Hair follicular keratinocyte (primary cell): ENCODE results near the gene SLC47A2. TPM values are rescaled to one million over a fixed set of nuclear protein-coding genes. Genes with fewer than 3 reads are reported as not detected.

Source experiments
- total RNA-seq: library from RNA; depleted of rRNA; stranded (reverse); fragments of >200 nt; gene quantifications from 2 replicates; pipeline ENCODE4 v1.2.3, GENCODE V29; 2015

SLC47A2 gene, protein sequence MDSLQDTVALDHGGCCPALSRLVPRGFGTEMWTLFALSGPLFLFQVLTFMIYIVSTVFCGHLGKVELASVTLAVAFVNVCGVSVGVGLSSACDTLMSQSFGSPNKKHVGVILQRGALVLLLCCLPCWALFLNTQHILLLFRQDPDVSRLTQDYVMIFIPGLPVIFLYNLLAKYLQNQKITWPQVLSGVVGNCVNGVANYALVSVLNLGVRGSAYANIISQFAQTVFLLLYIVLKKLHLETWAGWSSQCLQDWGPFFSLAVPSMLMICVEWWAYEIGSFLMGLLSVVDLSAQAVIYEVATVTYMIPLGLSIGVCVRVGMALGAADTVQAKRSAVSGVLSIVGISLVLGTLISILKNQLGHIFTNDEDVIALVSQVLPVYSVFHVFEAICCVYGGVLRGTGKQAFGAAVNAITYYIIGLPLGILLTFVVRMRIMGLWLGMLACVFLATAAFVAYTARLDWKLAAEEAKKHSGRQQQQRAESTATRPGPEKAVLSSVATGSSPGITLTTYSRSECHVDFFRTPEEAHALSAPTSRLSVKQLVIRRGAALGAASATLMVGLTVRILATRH
- total RNA-seq, result 0.23 TPM in 1 of 2 replicates, not detected in the other

DNA sequence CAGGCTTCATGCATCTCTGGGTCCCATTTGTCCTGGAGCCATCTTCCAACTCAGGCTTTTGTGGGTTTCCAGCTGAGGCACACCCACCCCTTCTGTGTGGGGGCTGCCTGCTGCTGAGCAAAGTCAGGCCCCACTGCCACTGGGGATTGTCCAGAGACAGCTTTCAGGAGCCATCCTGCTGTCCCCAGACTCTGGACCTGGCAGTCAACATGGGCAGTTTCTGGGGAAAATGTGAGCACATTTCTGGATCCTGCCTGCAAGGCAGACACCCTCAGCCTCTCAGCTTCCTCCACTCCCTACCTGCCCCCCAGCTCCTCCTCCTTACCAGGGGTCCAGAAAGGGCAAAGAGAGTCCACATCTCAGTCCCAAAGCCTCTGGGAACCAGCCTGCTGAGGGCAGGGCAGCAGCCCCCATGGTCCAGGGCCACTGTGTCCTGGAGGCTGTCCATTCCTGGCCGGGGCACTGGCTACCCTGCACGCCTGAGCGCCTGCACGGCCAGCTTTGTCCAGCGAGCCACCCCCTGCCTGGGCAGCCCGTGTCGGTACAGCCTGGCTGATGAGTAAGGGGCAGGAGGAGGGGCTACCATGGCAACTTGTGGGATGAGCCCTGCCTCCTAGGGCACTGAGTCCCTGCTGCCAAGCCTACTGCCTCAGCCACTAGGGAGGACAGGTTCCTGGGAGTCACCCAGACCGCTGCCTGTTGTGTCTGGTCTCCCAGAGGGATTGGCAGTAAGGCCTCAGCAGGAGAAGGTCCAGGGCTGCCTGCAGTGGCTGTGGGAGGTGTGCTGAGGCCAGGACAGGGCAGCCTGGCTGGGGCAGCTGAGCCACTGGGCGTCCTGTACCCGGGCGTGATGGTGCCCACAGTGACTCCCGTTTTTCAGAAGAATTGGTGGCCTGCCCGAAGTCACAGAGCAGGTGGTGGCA lies at the start of gene SLC47A2:
TSS of gene SLC47A2 (minus strand) at position 477 of the 923 bp plus-strand sequence. CDS start at position 448, 29 bp downstream.

DNA sequence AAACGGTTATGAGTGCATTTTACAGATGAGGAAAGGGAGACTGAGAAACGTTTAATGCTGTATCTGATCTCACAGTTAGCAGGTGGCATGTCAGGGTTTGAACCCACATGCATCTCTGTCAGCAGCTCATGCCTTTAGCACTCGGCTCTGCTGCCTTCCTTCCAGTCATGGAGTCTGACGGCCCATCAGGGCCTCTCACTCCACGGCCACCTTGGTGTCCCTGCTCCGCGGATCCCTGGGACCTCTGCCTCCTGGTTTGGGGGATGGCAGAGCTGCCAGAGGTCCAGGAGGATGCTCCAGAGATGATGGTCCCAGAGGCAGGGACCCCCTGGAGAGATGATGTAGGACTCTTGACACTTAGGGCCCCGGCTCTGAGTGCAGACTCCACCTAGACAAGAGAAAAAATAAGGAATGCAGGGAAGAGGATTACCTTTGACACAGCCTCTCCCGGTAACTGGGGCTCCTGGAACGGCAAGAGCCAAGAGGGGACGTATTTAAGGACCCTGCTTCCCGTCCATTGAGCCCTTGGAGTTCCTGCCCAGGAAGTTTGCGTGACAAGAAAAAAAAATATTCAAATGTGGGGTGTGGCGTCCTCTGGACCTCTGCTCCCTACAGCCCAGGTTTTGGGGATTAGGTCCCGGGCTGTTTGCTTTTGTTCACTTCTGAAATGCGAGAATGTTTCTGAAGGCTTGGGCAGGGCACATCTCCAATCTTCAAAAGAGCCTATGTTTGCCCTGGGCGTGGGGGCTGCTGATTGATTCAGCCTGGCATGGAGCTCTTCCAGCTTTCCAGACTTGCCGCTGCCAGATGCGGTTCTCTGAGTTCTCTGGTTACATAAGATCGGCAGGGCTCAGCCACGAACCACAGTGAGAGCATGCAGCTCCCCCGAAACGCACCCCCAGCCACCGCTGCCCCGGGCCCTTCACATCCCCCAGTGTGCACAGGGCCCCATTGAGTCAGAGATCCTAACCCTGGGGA lies 31.7 kb upstream of the SLC47A2 start, which contains the start of gene ALDH3A1:
TSS of gene ALDH3A1 (minus strand) at position 470 of the 978 bp plus-strand sequence. CDS start 3,169 bp downstream, outside the sequence.

DNA sequence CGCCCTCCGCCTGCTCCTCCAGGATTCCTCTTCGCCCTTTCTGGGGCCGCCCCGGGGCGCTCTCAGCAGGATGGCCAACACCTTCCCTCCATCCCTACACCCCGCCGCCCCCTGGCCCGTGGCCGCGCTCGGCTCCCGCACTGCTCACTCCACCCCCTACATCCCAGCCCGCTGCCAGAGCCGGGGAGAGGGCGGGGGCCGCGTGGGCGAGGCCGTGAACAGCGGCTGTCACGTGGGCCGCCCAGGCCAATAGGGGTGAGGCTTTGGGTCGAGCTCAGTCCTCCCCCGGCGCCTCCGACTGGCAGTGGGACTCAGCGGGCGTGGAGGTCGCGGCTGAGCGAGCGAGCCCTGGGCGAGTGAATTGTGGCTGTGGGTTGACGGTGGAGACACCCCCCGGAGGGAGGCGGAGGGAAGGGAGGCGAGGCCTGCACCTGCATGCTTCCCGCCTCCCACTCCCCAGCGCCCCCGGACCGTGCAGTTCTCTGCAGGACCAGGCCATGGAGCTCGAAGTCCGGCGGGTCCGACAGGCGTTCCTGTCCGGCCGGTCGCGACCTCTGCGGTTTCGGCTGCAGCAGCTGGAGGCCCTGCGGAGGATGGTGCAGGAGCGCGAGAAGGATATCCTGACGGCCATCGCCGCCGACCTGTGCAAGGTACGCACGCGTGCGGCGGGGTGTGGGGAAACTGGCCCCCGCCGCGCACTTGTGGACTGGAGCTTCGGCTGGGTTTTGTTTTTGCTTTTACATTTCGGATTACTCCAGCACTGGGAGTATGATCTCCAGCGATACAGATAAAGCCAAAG lies 67.7 kb downstream of the SLC47A2 start, which contains the start of gene ALDH3A2:
TSS of gene ALDH3A2 (plus strand) at position 277 of the 799 bp plus-strand sequence. CDS start at position 498, 221 bp downstream.

Other genes with a start within 250 kb of the SLC47A2 start
- 1.3 and 5.2 TPM in 2 replicates for gene SLC47A1, start 182.7 kb downstream of the SLC47A2 start, total RNA-seq
- 74.2 and 74.6 TPM in 2 replicates for gene ALDH3A2, start 67.8 kb downstream of the SLC47A2 start, total RNA-seq
- 1.6 and 1.9 TPM in 2 replicates for gene ALDH3A1, start 31.7 kb upstream of the SLC47A2 start, total RNA-seq
- gene ULK2, start 151.4 kb upstream of the SLC47A2 start, total RNA-seq, result 9.3 and 16.6 TPM in 2 replicates